Stimulated activated CD4-positive, alpha-beta T cell treated with anti-CD3 and anti-CD28 coated beads, Interleukin-15, amount 100 ng/mL, for 48 hours (primary cell): ENCODE measurements around the gene C1QTNF6.

Source experiments
- DNase-seq, 2 donors: peaks; one replicate each; pipeline ENCODE4 v3.0.0-alpha.2; 2020; ENCODE audit warnings: low read depth in 2 of 2

The C1QTNF6 gene

GRCh38 chr22:37223965-37224551 lies 36.0 kb upstream of the C1QTNF6 start:
- no peak for DNase-seq

- DNase-seq, result peak in 1 of 2 donors; percentile 50
Observed at GRCh38 chr22:37222440-37222971, 34.5 kb upstream of the C1QTNF6 start.

GRCh38 chr22:37221424-37222333 lies 33.6 kb upstream of the C1QTNF6 start:
- DNase-seq, result no peak

GRCh38 chr22:37220543-37220981 lies 32.5 kb upstream of the C1QTNF6 start:
- no peak for DNase-seq

GRCh38 chr22:37219533-37219932 lies 31.5 kb upstream of the C1QTNF6 start:
- DNase-seq, result no peak

- peak; percentile 50 to 60 for DNase-seq
Observed at GRCh38 chr22:37218771-37219411, 30.8 kb upstream of the C1QTNF6 start.

- DNase-seq, result no peak
Observed at GRCh38 chr22:37218399-37218770, 30.3 kb upstream of the C1QTNF6 start.

- no peak for DNase-seq
Observed at GRCh38 chr22:37215890-37216289, 27.8 kb upstream of the C1QTNF6 start.

GRCh38 chr22:37214731-37215030 lies 26.6 kb upstream of the C1QTNF6 start:
- no peak for DNase-seq

GRCh38 chr22:37213941-37214730 lies 26.1 kb upstream of the C1QTNF6 start:
- DNase-seq, result no peak

- no peak for DNase-seq
Observed at GRCh38 chr22:37213218-37213855, 25.3 kb upstream of the C1QTNF6 start.

GRCh38 chr22:37212174-37212906 lies 24.3 kb upstream of the C1QTNF6 start, which contains the start of gene SSTR3:
SSTR3 (minus strand) TSS chr22:37212477; CDS start chr22:37207803, 4,674 bp downstream.
- DNase-seq, result no peak

- no peak for DNase-seq
Observed at GRCh38 chr22:37211866-37212173, 23.8 kb upstream of the C1QTNF6 start.

GRCh38 chr22:37211075-37211865 lies 23.2 kb upstream of the C1QTNF6 start:
- DNase-seq, result no peak

GRCh38 chr22:37210041-37210803 lies 22.2 kb upstream of the C1QTNF6 start:
- DNase-seq, result no peak

- no peak for DNase-seq
Observed at GRCh38 chr22:37209140-37209845, 21.2 kb upstream of the C1QTNF6 start.

- no peak for DNase-seq
Observed at GRCh38 chr22:37208401-37209139, 20.5 kb upstream of the C1QTNF6 start.

GRCh38 chr22:37207981-37208380 lies 19.9 kb upstream of the C1QTNF6 start:
- no peak for DNase-seq
